ENCODE results near the gene ANKRD44.

DNA sequence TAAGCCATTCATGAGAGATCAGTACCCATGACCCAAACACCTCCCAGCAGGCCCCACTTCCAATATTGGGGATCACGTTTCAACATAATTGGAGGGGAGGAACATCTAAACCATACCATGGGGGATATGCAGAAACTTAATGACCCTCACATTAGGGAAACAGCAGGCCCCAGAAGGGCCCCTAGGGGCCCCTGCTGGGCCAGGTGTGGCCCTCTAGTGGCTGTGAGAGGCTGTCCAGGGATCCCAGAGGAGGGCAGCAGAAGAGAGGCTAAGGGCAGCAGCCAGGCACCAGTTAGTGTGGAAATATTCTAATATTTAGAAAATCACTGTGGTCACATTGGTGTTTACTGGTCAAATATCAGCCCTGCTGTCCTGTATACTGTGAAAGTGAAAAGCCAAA, 49.3 kb upstream of the ANKRD44 start:
- TF ChIP-seq CTCF (IDR thresholded peaks at IDR 0.05) = no peak
- TF ChIP-seq EZH2phosphoT487 (IDR thresholded peaks at IDR 0.05) = no peak
